Caco-2 (cell line): ENCODE data around the gene UBE2N. TPM values are rescaled to one million over a fixed set of nuclear protein-coding genes. Genes with fewer than 3 reads are reported as not detected.

Experiments used
- BruUV-seq: library from RNA; stranded (reverse); fragments of 400-500 nt; replicated peaks from 2 replicates; lab custom pipeline; 2021; lab: Mats Ljungman, UMichigan
- CTCF ChIA-PET: fragments of 300-600 bp; sonication (Branson Sonifier 250); formaldehyde crosslinking; loops from one replicate; lab custom pipeline; 2022; ENCODE audit warnings: antibody characterized with exemption; lab: Charles Lee
- POLR2A ChIA-PET: fragments of 300-600 bp; sonication (Branson Sonifier 250); formaldehyde crosslinking; loops from one replicate; lab custom pipeline; 2022; ENCODE audit warnings: antibody characterized with exemption; lab: Charles Lee
- DNase-seq, 2 experiments: peaks; one replicate each; pipeline versions ENCODE4 v3.0.0 to v3.0.0-alpha.2; 2020 to 2022
- H3K27me3 ChIP-seq: replicated peaks from 2 replicates; pipeline ENCODE4 v1.6.0; 2011; ENCODE audit warnings: low read length; ENCODE audit not compliant: control insufficient read depth, insufficient read depth
- H3K36me3 ChIP-seq: 2 replicates; pipeline ENCODE4 v1.5.1; 2011; ENCODE audit warnings: low read length; ENCODE audit not compliant: control insufficient read depth, insufficient read depth
- H3K4me1 ChIP-seq: fragments of 250-450 bp; sonication (Bioruptor Pico); 2 replicates; pipeline ENCODE4 v1.5.1; 2020; ENCODE audit warnings: mild to moderate bottlenecking
- H3K4me3 ChIP-seq: 2 replicates; pipeline ENCODE4 v1.5.1; 2011; ENCODE audit warnings: low read depth, mild to moderate bottlenecking, control low read depth, low read length
- H3K9me3 ChIP-seq: fragments of 250-450 bp; sonication (Bioruptor Pico); 2 replicates; pipeline ENCODE4 v1.5.1; 2020; ENCODE audit warnings: mild to moderate bottlenecking, moderate library complexity
- H3K27ac Mint-ChIP-seq: one replicate; pipeline ENCODE4 v1.8.0; 2022; ENCODE audit warnings: mixed read lengths; ENCODE audit not compliant: unreplicated experiment
- H3K27me3 Mint-ChIP-seq: one replicate; pipeline ENCODE4 v1.8.0; 2022; ENCODE audit warnings: mixed read lengths; ENCODE audit not compliant: insufficient read depth, unreplicated experiment
- H3K36me3 Mint-ChIP-seq: one replicate; pipeline ENCODE4 v1.8.0; 2022; ENCODE audit warnings: mild to moderate bottlenecking, mixed read lengths; ENCODE audit not compliant: insufficient read depth, unreplicated experiment
- H3K4me1 Mint-ChIP-seq: one replicate; pipeline ENCODE4 v1.8.0; 2022; ENCODE audit warnings: low read depth, mixed read lengths; ENCODE audit not compliant: unreplicated experiment
- H3K4me3 Mint-ChIP-seq: one replicate; pipeline ENCODE4 v1.8.0; 2022; ENCODE audit warnings: mild to moderate bottlenecking, moderate library complexity, mixed read lengths; ENCODE audit not compliant: unreplicated experiment
- H3K9me3 Mint-ChIP-seq: one replicate; pipeline ENCODE4 v1.8.0; 2022; ENCODE audit warnings: mixed read lengths; ENCODE audit not compliant: unreplicated experiment
- intact Hi-C: fragments of 100-400 bp; cut with micrococcal nuclease; formaldehyde crosslinking; loops from one replicate; pipeline ENCODE4 v1.10.0; 2022; ENCODE audit not compliant: unreplicated experiment
- total RNA-seq: library from RNA; stranded (reverse); gene quantifications from 2 replicates; pipeline ENCODE4 v1.2.3, GENCODE V29; 2022
- TF ChIP-seq, protein P1 (sequence below), 2 experiments: fragments of 200-600 bp in 1 of 2; IDR thresholded peaks; 1 replicate in 1 of 2; 2 replicates in 1 of 2; pipeline versions ENCODE4 v1.5.1 to v1.8.0; 2011 to 2022; ENCODE audit warnings: antibody characterized with exemption in 1 of 2, control low read depth in 1 of 2, inconsistent platforms in 1 of 2, low read depth in 1 of 2, low read length in 1 of 2, mild to moderate bottlenecking in 1 of 2, moderate library complexity in 1 of 2; ENCODE audit not compliant: insufficient read depth in 1 of 2, severe bottlenecking in 1 of 2, unreplicated experiment in 1 of 2

UBE2N gene
- total RNA-seq, 1 experiment from 2014 or later, result 153 TPM

- Mint-ChIP-seq H3K36me3 (no peaks in the 10 kb centered on the region), H3K27ac (no peak overlapping the region), H3K4me3 (no peak overlapping the region), H3K4me1 (no peaks in the 10 kb centered on the region), H3K9me3 (no peaks in the 10 kb centered on the region), H3K27me3 (no peaks in the 10 kb centered on the region)
- intact Hi-C loops, result no loop called here
- H3K9me3 ChIP-seq, result no peaks in the 10 kb centered on the region
- no peaks in the 10 kb centered on the region for H3K27me3 ChIP-seq
- DNase-seq, result no peak
- ChIA-PET CTCF (interaction anchor here (0.5 kb wide), 1 partner anchor 376 kb away, joined by 5 read pairs; no protein-coding TSS in a partner anchor), POLR2A (no interaction called here)
- TF ChIP-seq, protein P1, sequence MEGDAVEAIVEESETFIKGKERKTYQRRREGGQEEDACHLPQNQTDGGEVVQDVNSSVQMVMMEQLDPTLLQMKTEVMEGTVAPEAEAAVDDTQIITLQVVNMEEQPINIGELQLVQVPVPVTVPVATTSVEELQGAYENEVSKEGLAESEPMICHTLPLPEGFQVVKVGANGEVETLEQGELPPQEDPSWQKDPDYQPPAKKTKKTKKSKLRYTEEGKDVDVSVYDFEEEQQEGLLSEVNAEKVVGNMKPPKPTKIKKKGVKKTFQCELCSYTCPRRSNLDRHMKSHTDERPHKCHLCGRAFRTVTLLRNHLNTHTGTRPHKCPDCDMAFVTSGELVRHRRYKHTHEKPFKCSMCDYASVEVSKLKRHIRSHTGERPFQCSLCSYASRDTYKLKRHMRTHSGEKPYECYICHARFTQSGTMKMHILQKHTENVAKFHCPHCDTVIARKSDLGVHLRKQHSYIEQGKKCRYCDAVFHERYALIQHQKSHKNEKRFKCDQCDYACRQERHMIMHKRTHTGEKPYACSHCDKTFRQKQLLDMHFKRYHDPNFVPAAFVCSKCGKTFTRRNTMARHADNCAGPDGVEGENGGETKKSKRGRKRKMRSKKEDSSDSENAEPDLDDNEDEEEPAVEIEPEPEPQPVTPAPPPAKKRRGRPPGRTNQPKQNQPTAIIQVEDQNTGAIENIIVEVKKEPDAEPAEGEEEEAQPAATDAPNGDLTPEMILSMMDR (IDR thresholded peaks at IDR 0.05; ENCODE audit: insufficient read depth in 1 of 2, low read depth in 1 of 2, low read length in 1 of 2, severe bottlenecking in 1 of 2, unreplicated experiment in 1 of 2), result no peak
- no TSS peak for BruUV-seq
- no peaks in the 10 kb centered on the region for H3K4me1 ChIP-seq
- H3K36me3 ChIP-seq, result no peaks in the 10 kb centered on the region
- H3K4me3 ChIP-seq, result no peak overlapping the region
These were observed 80.4 kb downstream of the UBE2N start for GRCh38 chr12:93361151-93361919.

- Mint-ChIP-seq H3K4me3 (no peak overlapping the region), H3K27ac (no peak overlapping the region), H3K4me1 (no peaks in the 10 kb centered on the region), H3K36me3 (no peaks in the 10 kb centered on the region), H3K27me3 (no peaks in the 10 kb centered on the region), H3K9me3 (no peaks in the 10 kb centered on the region)
- TF ChIP-seq, protein P1 (IDR thresholded peaks at IDR 0.05; ENCODE audit: insufficient read depth in 1 of 2, low read depth in 1 of 2, low read length in 1 of 2, severe bottlenecking in 1 of 2, unreplicated experiment in 1 of 2), result no peak
- ChIA-PET CTCF (no interaction called here), POLR2A (no interaction called here)
- BruUV-seq, result no TSS peak
- no peaks in the 10 kb centered on the region for H3K36me3 ChIP-seq
- no peaks in the 10 kb centered on the region for H3K4me1 ChIP-seq
- no peaks in the 10 kb centered on the region for H3K9me3 ChIP-seq
- no peak for DNase-seq
- no peak overlapping the region for H3K4me3 ChIP-seq
- intact Hi-C loops, result no loop called here
- no peaks in the 10 kb centered on the region for H3K27me3 ChIP-seq
These were observed 81.1 kb downstream of the UBE2N start for GRCh38 chr12:93360688-93361087.

DNA sequence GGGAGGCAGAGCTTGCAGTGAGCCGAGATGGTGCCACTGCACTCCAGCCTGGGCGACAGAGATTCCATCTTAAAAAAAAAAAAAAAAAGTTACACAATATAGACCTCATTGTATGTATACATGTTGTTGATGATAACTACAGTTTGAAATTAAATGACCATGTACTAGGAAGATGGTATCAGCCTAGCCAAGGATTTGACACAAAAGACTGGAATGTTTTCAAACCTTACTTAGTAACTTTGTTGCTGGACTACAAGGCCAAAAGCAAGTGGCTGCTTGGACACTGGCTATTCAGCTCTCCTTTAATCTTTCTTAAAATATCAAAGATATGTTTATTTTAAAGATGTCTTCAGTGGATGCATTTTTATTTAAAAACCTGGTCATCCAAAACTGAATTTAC, 82.9 kb downstream of the UBE2N start:
- CTCF ChIA-PET, result no interaction called here
- H3K9me3 Mint-ChIP-seq, result no peaks in the 10 kb centered on the region

More for the DNA sequence above, 82.9 kb downstream of the UBE2N start:
- H3K4me3 ChIP-seq, result no peak overlapping the region
- H3K4me1 Mint-ChIP-seq, result no peaks in the 10 kb centered on the region
- H3K36me3 Mint-ChIP-seq, result no peaks in the 10 kb centered on the region
- H3K36me3 ChIP-seq, result no peaks in the 10 kb centered on the region
- TF ChIP-seq, protein P1 (IDR thresholded peaks at IDR 0.05; ENCODE audit: insufficient read depth in 1 of 2, low read depth in 1 of 2, low read length in 1 of 2, severe bottlenecking in 1 of 2, unreplicated experiment in 1 of 2), result no peak
- no peaks in the 10 kb centered on the region for H3K27me3 ChIP-seq
- BruUV-seq, result no TSS peak
- intact Hi-C loops, result no loop called here
- H3K27ac Mint-ChIP-seq, result no peak overlapping the region
- no peak overlapping the region for H3K4me3 Mint-ChIP-seq
- H3K9me3 ChIP-seq, result no peaks in the 10 kb centered on the region
- POLR2A ChIA-PET, result no interaction called here
- no peaks in the 10 kb centered on the region for H3K27me3 Mint-ChIP-seq
- no peaks in the 10 kb centered on the region for H3K4me1 ChIP-seq
- no peak for DNase-seq
